SK-N-SH (cell line): ENCODE measurements around the gene ARL4A. TPM values are rescaled to one million over a fixed set of nuclear protein-coding genes. Genes with fewer than 3 reads are reported as not detected.

Source experiments
- CTCF ChIA-PET: fragments of 300-600, 350-600 bp; formaldehyde crosslinking; extraction: SDS; loops from one replicate; lab custom pipeline; 2021; lab: Yijun Ruan, JAX
- POLR2A ChIA-PET: fragments of 350-600 bp; sonication (Branson Sonifier 250); formaldehyde crosslinking; extraction: SDS; loops from one replicate; lab custom pipeline; 2020; ENCODE audit warnings: antibody characterized with exemption, inconsistent platforms; lab: Yijun Ruan, JAX
- DNase-seq: peaks from one replicate; pipeline ENCODE4 v3.0.0; 2012
- H2AFZ ChIP-seq: fragments of 200-600 bp; sonication (generic); 2 replicates; pipeline ENCODE4 v1.8.1; 2016; ENCODE audit warnings: antibody characterized with exemption, mild to moderate bottlenecking, low read depth
- H3F3A ChIP-seq: fragments of 200-600 bp; sonication (generic); replicated peaks from 2 replicates; pipeline ENCODE3; 2016; ENCODE audit warnings: antibody characterized with exemption, mild to moderate bottlenecking; ENCODE audit not compliant: insufficient read depth
- H3K27ac ChIP-seq, 2 experiments: fragments of 200-500 bp in 1 of 2; fragments of 200-600 bp in 1 of 2; sonication (Bioruptor generic) in 1 of 2; sonication (generic), shearing (Covaris generic) in 1 of 2; 2 replicates each; pipeline versions ENCODE4 v1.5.1 to v1.6.1; 2014 to 2016; ENCODE audit warnings: low read depth in 2 of 2, inconsistent platforms in 1 of 2, low read length in 1 of 2, mild to moderate bottlenecking in 1 of 2, mixed read lengths in 1 of 2
- H3K27me3 ChIP-seq: fragments of 200-600 bp; sonication (generic), shearing (Covaris generic); 2 replicates; pipeline ENCODE4 v1.6.1; 2016; ENCODE audit warnings: mixed run types; ENCODE audit not compliant: insufficient read depth
- H3K36me3 ChIP-seq, 2 experiments: fragments of 200-500 bp in 1 of 2; fragments of 200-600 bp in 1 of 2; sonication (Bioruptor generic) in 1 of 2; sonication (generic) in 1 of 2; replicated peaks in 1 of 2; 2 replicates each; pipeline versions ENCODE3 to v1.5.1; 2014 to 2016; ENCODE audit warnings: low read length in 1 of 2, mild to moderate bottlenecking in 1 of 2; ENCODE audit not compliant: insufficient read depth in 2 of 2, control insufficient read depth in 1 of 2
- H3K4me1 ChIP-seq, 2 experiments: fragments of 200-500 bp in 1 of 2; fragments of 200-600 bp in 1 of 2; sonication (Bioruptor generic) in 1 of 2; sonication (generic), shearing (Covaris generic) in 1 of 2; 2 replicates each; pipeline versions ENCODE4 v1.5.1 to v1.6.1; 2014 to 2016; ENCODE audit warnings: low read depth in 1 of 2, low read length in 1 of 2, mixed run types in 1 of 2; ENCODE audit not compliant: insufficient read depth in 2 of 2, control insufficient read depth in 1 of 2
- H3K4me2 ChIP-seq: fragments of 200-600 bp; sonication (generic), shearing (Covaris generic); 2 replicates; pipeline ENCODE4 v1.6.1; 2017; ENCODE audit warnings: mixed run types
- H3K4me3 ChIP-seq, 2 experiments: fragments of 200-500 bp in 1 of 2; fragments of 200-600 bp in 1 of 2; sonication (Bioruptor generic) in 1 of 2; sonication (generic), shearing (Covaris generic) in 1 of 2; 2 replicates each; pipeline versions ENCODE4 v1.5.1 to v1.8.1; 2014 to 2016; ENCODE audit warnings: low read depth in 2 of 2, inconsistent platforms in 1 of 2, low read length in 1 of 2, mild to moderate bottlenecking in 1 of 2, mixed read lengths in 1 of 2, moderate library complexity in 1 of 2
- H3K79me2 ChIP-seq: fragments of 200-600 bp; sonication (generic); 2 replicates; pipeline ENCODE4 v1.8.1; 2017; ENCODE audit warnings: mild to moderate bottlenecking; ENCODE audit not compliant: insufficient read depth
- H3K9ac ChIP-seq: fragments of 200-600 bp; sonication (generic); 2 replicates; pipeline ENCODE4 v1.6.1; 2017; ENCODE audit warnings: mixed run types
- H3K9me2 ChIP-seq: fragments of 200-600 bp; sonication (generic); 2 replicates; pipeline ENCODE4 v1.6.1; 2017; ENCODE audit warnings: mixed run types
- H3K9me3 ChIP-seq: fragments of 200-600 bp; sonication (generic); 2 replicates; pipeline ENCODE4 v1.6.1; 2017; ENCODE audit warnings: mixed run types, mild to moderate bottlenecking, moderate library complexity
- H4K20me1 ChIP-seq: fragments of 200-600 bp; sonication (generic); 2 replicates; pipeline ENCODE4 v1.6.1; 2017; ENCODE audit warnings: mild to moderate bottlenecking, mixed run types; ENCODE audit not compliant: insufficient read depth
- CHD2 ChIP-seq: fragments of 150-350 bp; IDR thresholded peaks from 2 replicates; pipeline ENCODE4 v1.6.1; 2018; ENCODE audit warnings: low read length; ENCODE audit not compliant: partially characterized antibody
- ELF1 ChIP-seq: IDR thresholded peaks from 2 replicates; pipeline ENCODE4 v1.4.0; 2012
- EP300 ChIP-seq, 2 experiments: IDR thresholded peaks; 2 replicates each; pipeline versions ENCODE4 v1.4.0 to v1.6.1; 2012; ENCODE audit warnings: borderline replicate concordance in 1 of 2, low read depth in 1 of 2, low read length in 1 of 2
- EZH2phosphoT487 ChIP-seq: fragments of 200-600 bp; sonication (generic); IDR thresholded peaks from 2 replicates; pipeline ENCODE4 v1.6.1; 2017; ENCODE audit warnings: low read depth, mixed run types, mild to moderate bottlenecking, antibody characterized with exemption, moderate library complexity, borderline replicate concordance
- FOSL2 ChIP-seq: IDR thresholded peaks from 2 replicates; pipeline ENCODE4 v1.4.0; 2012; ENCODE audit warnings: low read depth, mild to moderate bottlenecking, moderate library complexity, borderline replicate concordance
- GABPA ChIP-seq: IDR thresholded peaks from 2 replicates; pipeline ENCODE4 v1.4.0; 2012; ENCODE audit warnings: low read depth, mild to moderate bottlenecking
- JUND ChIP-seq: IDR thresholded peaks from 2 replicates; pipeline ENCODE4 v1.4.0; 2012
- POLR2AphosphoS5 ChIP-seq: IDR thresholded peaks from 2 replicates; pipeline ENCODE4 v1.6.1; 2012; ENCODE audit warnings: low read depth, low read length
- RAD21 ChIP-seq: IDR thresholded peaks from 2 replicates; pipeline ENCODE4 v1.6.1; 2012; ENCODE audit warnings: mild to moderate bottlenecking, low read length
- RCOR1 ChIP-seq: fragments of 150-350 bp; IDR thresholded peaks from 2 replicates; pipeline ENCODE4 v1.6.1; 2017; ENCODE audit warnings: antibody characterized with exemption, low read length
- SIN3A ChIP-seq: IDR thresholded peaks from 2 replicates; pipeline ENCODE4 v1.6.1; 2012; ENCODE audit warnings: low read depth, mild to moderate bottlenecking, low read length, moderate library complexity, borderline replicate concordance
- TCF12 ChIP-seq: IDR thresholded peaks from 2 replicates; pipeline ENCODE4 v1.4.0; 2012
- TEAD4 ChIP-seq: IDR thresholded peaks from 2 replicates; pipeline ENCODE4 v1.4.0; 2012; ENCODE audit warnings: mild to moderate bottlenecking, borderline replicate concordance; ENCODE audit not compliant: insufficient read depth
- YY1 ChIP-seq: IDR thresholded peaks from 2 replicates; pipeline ENCODE4 v1.4.0; 2012; ENCODE audit warnings: low read depth, mild to moderate bottlenecking
- WGBS: methylation state at CpG from one replicate; pipeline ENCODE4 v1.1.6; 2017; ENCODE audit warnings: low lambda C conversion rate; 5-methylcytosine and 5-hydroxymethylcytosine counted together
- polyA plus RNA-seq, 3 experiments: library from polyadenylated mRNA; depleted of rRNA; stranded (reverse); fragments of >200 nt; gene quantifications; 2 replicates each; pipeline ENCODE4 v1.2.3, GENCODE V29; 2012
- TF ChIP-seq, protein P1 (sequence below): IDR thresholded peaks from 2 replicates; pipeline ENCODE4 v1.6.1; 2012; ENCODE audit warnings: mild to moderate bottlenecking, low read depth, low read length, moderate library complexity
- TF ChIP-seq, protein P2 (sequence below): IDR thresholded peaks from 2 replicates; pipeline ENCODE4; 2012
- TF ChIP-seq, protein P3 (sequence below): fragments of 150-350 bp; IDR thresholded peaks from 2 replicates; pipeline ENCODE4 v1.6.1; 2016; ENCODE audit warnings: mild to moderate bottlenecking, low read depth, low read length
- TF ChIP-seq, protein P4 (sequence below): fragments of 200-600 bp; sonication (generic); IDR thresholded peaks from 2 replicates; pipeline ENCODE4 v1.6.1; 2017; ENCODE audit warnings: antibody characterized with exemption, mild to moderate bottlenecking, moderate library complexity
- TF ChIP-seq, protein P5 (sequence below): IDR thresholded peaks from 2 replicates; pipeline ENCODE4 v1.4.0; 2012; ENCODE audit warnings: low read depth, borderline replicate concordance
- TF ChIP-seq, protein P6 (sequence below): IDR thresholded peaks from 2 replicates; pipeline ENCODE4 v1.4.0; 2012; ENCODE audit warnings: low read depth, borderline replicate concordance

Gene ARL4A
- polyA plus RNA-seq, 1 of the 3 experiments (the other 2 are of a cell fraction), result 5.5 TPM

DNA sequence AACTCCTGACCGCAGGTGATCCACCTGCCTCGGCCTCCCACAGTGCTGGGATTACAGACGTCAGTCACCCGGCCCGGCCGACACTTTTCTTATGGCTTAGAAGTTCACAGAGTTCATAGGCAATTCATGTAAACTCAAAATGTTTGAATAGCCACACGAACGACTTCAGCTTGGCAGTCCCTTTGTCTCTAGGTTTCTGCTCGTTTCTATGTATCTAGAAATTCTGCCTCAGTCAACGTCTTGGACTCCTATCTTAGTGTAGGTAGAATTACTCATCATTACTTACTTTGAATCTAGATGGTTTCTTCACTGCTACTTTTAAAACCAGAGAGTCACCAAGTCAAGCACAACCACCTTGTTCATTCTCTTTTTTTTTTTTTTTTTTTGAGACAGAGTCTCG is 23.7 kb downstream of the ARL4A start:
- WGBS, result 85% methylated on average over 11 of the region's 11 CpGs
- no peaks in the 10 kb centered on the region for H3K9me3 ChIP-seq
- H3K36me3 ChIP-seq, result no peaks in the 10 kb centered on the region
- no peak for DNase-seq
- no peak overlapping the region for H2AFZ ChIP-seq
- ChIA-PET CTCF (interaction anchor here (0.6 to 1.8 kb wide), 3 partner anchors 9 to 551 kb away, joined by 3 to 5 read pairs (median 4); partner anchors contain the start of gene ARL4A), POLR2A (no interaction called here)
- peaks cover 0 to 7% of the 10 kb centered on the region in 2 experiments; a peak in 1 of 4 replicates for H3K4me1 ChIP-seq
- H4K20me1 ChIP-seq, result no peaks in the 10 kb centered on the region
- no peaks in the 10 kb centered on the region for H3F3A ChIP-seq
- H3K27me3 ChIP-seq, result no peaks in the 10 kb centered on the region
- no peak overlapping the region for H3K27ac ChIP-seq
- H3K9me2 ChIP-seq, result peaks cover 3% of the 10 kb centered on the region; the same call in 1 of the 2 replicates
- no peaks in the 10 kb centered on the region for H3K79me2 ChIP-seq
- H3K4me3 ChIP-seq, result no peak overlapping the region
- H3K9ac ChIP-seq, result no peak overlapping the region
- TF ChIP-seq, protein P1, sequence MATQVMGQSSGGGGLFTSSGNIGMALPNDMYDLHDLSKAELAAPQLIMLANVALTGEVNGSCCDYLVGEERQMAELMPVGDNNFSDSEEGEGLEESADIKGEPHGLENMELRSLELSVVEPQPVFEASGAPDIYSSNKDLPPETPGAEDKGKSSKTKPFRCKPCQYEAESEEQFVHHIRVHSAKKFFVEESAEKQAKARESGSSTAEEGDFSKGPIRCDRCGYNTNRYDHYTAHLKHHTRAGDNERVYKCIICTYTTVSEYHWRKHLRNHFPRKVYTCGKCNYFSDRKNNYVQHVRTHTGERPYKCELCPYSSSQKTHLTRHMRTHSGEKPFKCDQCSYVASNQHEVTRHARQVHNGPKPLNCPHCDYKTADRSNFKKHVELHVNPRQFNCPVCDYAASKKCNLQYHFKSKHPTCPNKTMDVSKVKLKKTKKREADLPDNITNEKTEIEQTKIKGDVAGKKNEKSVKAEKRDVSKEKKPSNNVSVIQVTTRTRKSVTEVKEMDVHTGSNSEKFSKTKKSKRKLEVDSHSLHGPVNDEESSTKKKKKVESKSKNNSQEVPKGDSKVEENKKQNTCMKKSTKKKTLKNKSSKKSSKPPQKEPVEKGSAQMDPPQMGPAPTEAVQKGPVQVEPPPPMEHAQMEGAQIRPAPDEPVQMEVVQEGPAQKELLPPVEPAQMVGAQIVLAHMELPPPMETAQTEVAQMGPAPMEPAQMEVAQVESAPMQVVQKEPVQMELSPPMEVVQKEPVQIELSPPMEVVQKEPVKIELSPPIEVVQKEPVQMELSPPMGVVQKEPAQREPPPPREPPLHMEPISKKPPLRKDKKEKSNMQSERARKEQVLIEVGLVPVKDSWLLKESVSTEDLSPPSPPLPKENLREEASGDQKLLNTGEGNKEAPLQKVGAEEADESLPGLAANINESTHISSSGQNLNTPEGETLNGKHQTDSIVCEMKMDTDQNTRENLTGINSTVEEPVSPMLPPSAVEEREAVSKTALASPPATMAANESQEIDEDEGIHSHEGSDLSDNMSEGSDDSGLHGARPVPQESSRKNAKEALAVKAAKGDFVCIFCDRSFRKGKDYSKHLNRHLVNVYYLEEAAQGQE, result no peak
- TF ChIP-seq, protein P2, sequence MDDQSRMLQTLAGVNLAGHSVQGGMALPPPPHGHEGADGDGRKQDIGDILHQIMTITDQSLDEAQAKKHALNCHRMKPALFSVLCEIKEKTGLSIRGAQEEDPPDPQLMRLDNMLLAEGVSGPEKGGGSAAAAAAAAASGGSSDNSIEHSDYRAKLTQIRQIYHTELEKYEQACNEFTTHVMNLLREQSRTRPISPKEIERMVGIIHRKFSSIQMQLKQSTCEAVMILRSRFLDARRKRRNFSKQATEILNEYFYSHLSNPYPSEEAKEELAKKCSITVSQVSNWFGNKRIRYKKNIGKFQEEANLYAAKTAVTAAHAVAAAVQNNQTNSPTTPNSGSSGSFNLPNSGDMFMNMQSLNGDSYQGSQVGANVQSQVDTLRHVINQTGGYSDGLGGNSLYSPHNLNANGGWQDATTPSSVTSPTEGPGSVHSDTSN, result no peak
- TF ChIP-seq RCOR1, result no peak
- TF ChIP-seq GABPA, result no peak
- TF ChIP-seq, protein P3, sequence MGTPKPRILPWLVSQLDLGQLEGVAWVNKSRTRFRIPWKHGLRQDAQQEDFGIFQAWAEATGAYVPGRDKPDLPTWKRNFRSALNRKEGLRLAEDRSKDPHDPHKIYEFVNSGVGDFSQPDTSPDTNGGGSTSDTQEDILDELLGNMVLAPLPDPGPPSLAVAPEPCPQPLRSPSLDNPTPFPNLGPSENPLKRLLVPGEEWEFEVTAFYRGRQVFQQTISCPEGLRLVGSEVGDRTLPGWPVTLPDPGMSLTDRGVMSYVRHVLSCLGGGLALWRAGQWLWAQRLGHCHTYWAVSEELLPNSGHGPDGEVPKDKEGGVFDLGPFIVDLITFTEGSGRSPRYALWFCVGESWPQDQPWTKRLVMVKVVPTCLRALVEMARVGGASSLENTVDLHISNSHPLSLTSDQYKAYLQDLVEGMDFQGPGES, result no peak
- no peak for TF ChIP-seq EZH2phosphoT487
- no peak for TF ChIP-seq TCF12
- no peak for TF ChIP-seq TEAD4
- TF ChIP-seq, protein P4, sequence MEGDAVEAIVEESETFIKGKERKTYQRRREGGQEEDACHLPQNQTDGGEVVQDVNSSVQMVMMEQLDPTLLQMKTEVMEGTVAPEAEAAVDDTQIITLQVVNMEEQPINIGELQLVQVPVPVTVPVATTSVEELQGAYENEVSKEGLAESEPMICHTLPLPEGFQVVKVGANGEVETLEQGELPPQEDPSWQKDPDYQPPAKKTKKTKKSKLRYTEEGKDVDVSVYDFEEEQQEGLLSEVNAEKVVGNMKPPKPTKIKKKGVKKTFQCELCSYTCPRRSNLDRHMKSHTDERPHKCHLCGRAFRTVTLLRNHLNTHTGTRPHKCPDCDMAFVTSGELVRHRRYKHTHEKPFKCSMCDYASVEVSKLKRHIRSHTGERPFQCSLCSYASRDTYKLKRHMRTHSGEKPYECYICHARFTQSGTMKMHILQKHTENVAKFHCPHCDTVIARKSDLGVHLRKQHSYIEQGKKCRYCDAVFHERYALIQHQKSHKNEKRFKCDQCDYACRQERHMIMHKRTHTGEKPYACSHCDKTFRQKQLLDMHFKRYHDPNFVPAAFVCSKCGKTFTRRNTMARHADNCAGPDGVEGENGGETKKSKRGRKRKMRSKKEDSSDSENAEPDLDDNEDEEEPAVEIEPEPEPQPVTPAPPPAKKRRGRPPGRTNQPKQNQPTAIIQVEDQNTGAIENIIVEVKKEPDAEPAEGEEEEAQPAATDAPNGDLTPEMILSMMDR, result no peak
- TF ChIP-seq EP300 (IDR thresholded peaks at IDR 0.05; ENCODE audit: borderline replicate concordance in 1 of 2, low read depth in 1 of 2, low read length in 1 of 2), result no peak
- TF ChIP-seq YY1, result no peak
- no peak for TF ChIP-seq JUND
- TF ChIP-seq CHD2, result no peak
- TF ChIP-seq RAD21, result no peak
- TF ChIP-seq SIN3A, result no peak
- TF ChIP-seq, protein P5, sequence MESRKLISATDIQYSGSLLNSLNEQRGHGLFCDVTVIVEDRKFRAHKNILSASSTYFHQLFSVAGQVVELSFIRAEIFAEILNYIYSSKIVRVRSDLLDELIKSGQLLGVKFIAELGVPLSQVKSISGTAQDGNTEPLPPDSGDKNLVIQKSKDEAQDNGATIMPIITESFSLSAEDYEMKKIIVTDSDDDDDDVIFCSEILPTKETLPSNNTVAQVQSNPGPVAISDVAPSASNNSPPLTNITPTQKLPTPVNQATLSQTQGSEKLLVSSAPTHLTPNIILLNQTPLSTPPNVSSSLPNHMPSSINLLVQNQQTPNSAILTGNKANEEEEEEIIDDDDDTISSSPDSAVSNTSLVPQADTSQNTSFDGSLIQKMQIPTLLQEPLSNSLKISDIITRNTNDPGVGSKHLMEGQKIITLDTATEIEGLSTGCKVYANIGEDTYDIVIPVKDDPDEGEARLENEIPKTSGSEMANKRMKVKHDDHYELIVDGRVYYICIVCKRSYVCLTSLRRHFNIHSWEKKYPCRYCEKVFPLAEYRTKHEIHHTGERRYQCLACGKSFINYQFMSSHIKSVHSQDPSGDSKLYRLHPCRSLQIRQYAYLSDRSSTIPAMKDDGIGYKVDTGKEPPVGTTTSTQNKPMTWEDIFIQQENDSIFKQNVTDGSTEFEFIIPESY, result no peak
- TF ChIP-seq, protein P6, sequence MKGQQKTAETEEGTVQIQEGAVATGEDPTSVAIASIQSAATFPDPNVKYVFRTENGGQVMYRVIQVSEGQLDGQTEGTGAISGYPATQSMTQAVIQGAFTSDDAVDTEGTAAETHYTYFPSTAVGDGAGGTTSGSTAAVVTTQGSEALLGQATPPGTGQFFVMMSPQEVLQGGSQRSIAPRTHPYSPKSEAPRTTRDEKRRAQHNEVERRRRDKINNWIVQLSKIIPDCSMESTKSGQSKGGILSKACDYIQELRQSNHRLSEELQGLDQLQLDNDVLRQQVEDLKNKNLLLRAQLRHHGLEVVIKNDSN, result no peak
- no peak for TF ChIP-seq FOSL2
- no peak for TF ChIP-seq POLR2AphosphoS5
- no peak for TF ChIP-seq ELF1
- no peak overlapping the region for H3K4me2 ChIP-seq
